Thyroid gland (tissue), 4 donors: ENCODE results near the gene PGAP2. TPM values are rescaled to one million over a fixed set of nuclear protein-coding genes. Genes with fewer than 3 reads are reported as not detected.

Source experiments
- DNase-seq, 2 donors: peaks; one replicate each; pipeline ENCODE4 v3.0.0-alpha.2; 2019
- H3K27ac ChIP-seq, 3 donors: fragments of 200-600 bp; sonication (generic); 1 replicate in 2 of 3; 2 replicates in 1 of 3; pipeline ENCODE4 v1.5.1; 2016 to 2019; ENCODE audit warnings: mild to moderate bottlenecking in 1 of 3, moderate library complexity in 1 of 3
- H3K27me3 ChIP-seq: fragments of 200-600 bp; sonication (generic); one replicate; pipeline ENCODE4 v1.5.1; 2019
- H3K36me3 ChIP-seq, 2 donors: fragments of 200-600 bp; sonication (generic); one replicate each; pipeline ENCODE4 v1.5.1; 2016 to 2019
- H3K4me1 ChIP-seq, 2 donors: fragments of 200-600 bp; sonication (generic); one replicate each; pipeline ENCODE4 v1.5.1; 2017 to 2019
- H3K4me3 ChIP-seq, 3 donors: fragments of 200-600 bp; sonication (generic); replicated peaks in 1 of 3; 1 replicate in 2 of 3; 2 replicates in 1 of 3; pipeline ENCODE4 v1.5.1; 2016; ENCODE audit warnings: mild to moderate bottlenecking in 1 of 3
- H3K9me3 ChIP-seq: fragments of 200-600 bp; sonication (generic); one replicate; pipeline ENCODE4 v1.5.1; 2017
- POLR2A ChIP-seq, 2 donors: fragments of 450-650 bp; IDR thresholded peaks; one replicate each; pipeline ENCODE4 v1.6.1; 2017; ENCODE audit warnings: antibody characterized with exemption in 2 of 2, mild to moderate bottlenecking in 2 of 2, moderate library complexity in 1 of 2
- WGBS, 2 donors: methylation state at CpG; one replicate each; pipeline ENCODE4 v1.1.5; 2017; 5-methylcytosine and 5-hydroxymethylcytosine counted together
- intact Hi-C: fragments of 100-400 bp; cut with DNase I; formaldehyde crosslinking; loops from one replicate; pipeline ENCODE4 v1.15.1; 2023
- total RNA-seq, 4 donors: library from RNA; depleted of rRNA; stranded (reverse); fragments of >200 nt; gene quantifications; one replicate each; pipeline ENCODE4 v1.2.3, GENCODE V29; 2016
- TF ChIP-seq, protein P1 (sequence below), 6 experiments: fragments of 200-600 bp in 3 of 6; fragments of 450-650 bp in 3 of 6; sonication (generic) in 3 of 6; IDR thresholded peaks; one replicate each; pipeline ENCODE4 v1.5.1; 2016 to 2019; ENCODE audit warnings: antibody characterized with exemption in 6 of 6, mild to moderate bottlenecking in 2 of 6, inconsistent platforms in 1 of 6, moderate library complexity in 1 of 6

Gene PGAP2
- total RNA-seq, 4 donors from 2014 or later: 24.6 to 36.5 (median 30.5) TPM

DNA sequence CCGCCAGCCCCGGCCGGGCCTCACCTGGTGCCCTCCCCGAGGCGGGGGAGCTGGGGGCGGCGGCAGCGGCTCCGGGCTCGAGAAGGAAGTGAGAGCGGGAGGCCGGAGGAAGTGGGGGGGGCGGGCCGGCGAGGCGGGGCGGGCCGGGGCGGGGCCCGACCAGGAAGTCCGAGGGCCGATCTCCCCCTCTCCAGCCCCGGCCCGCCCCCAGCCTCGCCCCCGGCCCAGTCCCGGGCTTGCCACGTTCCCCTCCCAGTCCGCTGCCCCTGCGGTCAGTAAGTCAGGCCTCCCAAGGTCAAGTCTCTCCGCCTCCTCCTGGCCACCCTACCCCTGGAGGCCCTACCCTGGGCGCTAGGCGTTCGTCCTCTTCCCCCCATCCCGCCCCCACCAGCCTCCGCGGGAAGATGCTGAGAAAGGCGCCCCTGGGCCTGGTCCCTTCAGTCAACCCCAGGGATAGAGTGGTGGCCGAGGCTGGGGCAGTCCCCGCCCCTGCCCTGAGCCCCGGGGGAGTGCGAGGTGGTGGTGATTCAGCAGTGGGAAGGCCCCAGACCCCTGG is 32.6 kb downstream of the PGAP2 start, which contains the start of gene RHOG:
Gene RHOG, minus strand, starts transcription at position 90 of the 556 bp plus-strand sequence. CDS start 12,821 bp downstream, outside the sequence.
- Histone ChIP-seq H3K27me3 (no peaks in the 10 kb centered on the region), H3K9me3 (no peaks in the 10 kb centered on the region), H3K4me1 (peaks cover 0 to 16% of the 10 kb centered on the region in 2 donors), H3K27ac (peak within 1 kb of the TSS; percentile 96 to 99 (median 97)), H3K4me3 (peak within 1 kb of the TSS; percentile 69 to 99 (median 74)), H3K36me3 (no peaks in the 10 kb centered on the region)
- WGBS, 2 donors: no CpG with 5 or more reads among the region's 42 CpGs
- DNase-seq: peak; percentile 75 to 79
- intact Hi-C loops: no loop called here
- TF ChIP-seq, protein P1, sequence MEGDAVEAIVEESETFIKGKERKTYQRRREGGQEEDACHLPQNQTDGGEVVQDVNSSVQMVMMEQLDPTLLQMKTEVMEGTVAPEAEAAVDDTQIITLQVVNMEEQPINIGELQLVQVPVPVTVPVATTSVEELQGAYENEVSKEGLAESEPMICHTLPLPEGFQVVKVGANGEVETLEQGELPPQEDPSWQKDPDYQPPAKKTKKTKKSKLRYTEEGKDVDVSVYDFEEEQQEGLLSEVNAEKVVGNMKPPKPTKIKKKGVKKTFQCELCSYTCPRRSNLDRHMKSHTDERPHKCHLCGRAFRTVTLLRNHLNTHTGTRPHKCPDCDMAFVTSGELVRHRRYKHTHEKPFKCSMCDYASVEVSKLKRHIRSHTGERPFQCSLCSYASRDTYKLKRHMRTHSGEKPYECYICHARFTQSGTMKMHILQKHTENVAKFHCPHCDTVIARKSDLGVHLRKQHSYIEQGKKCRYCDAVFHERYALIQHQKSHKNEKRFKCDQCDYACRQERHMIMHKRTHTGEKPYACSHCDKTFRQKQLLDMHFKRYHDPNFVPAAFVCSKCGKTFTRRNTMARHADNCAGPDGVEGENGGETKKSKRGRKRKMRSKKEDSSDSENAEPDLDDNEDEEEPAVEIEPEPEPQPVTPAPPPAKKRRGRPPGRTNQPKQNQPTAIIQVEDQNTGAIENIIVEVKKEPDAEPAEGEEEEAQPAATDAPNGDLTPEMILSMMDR (IDR thresholded peaks at IDR 0.05): no peak
- TF ChIP-seq POLR2A (IDR thresholded peaks at IDR 0.05): no peak

DNA sequence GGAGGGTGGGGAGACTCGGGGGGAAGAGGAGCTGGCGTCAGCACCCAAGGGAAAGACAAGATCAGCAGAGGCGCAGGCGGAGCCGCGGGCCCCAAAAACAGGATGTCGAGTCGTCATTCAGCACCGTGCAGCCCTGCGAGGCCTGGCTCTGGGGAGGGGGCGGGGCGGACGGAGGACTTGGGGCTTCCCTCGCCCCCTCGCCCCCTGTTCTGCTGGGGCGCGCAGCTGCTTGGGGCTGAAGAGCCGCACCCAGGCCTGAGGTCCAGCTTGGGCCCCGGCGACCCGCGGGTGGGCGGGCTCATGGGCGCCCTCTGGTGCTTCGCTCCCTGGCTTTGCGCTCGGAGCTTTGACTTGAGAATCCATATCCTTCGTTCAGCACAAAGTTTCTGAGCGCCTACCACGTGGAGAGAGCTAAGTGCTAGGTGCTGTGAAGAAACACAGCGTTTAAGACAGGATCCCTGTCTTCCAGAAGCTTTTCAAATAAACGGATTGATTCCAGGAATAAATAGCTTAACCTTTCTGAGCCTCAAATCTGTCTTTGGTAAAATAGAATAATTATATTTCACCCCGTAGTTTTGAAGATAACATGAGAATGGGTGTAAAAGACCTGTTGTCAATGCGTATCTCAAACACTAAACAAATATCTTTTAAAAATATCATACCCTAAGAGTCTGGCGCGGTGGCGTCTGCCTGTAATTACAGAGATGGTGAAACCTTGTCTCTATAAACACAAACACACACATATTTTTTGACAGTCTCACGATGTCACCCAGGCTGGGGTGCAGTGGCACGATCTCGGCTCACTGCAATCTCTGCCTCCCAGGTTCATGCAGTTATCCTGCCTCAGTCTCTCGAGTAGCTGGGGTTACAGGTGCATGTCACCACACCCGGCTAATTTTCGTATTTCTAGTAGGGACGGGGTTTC is 33.3 kb downstream of the PGAP2 start:
- Histone ChIP-seq H3K4me3 (peak overlapping the region; percentile 69 to 99 (median 74)), H3K27ac (peak overlapping the region; percentile 96 to 99 (median 97)), H3K36me3 (no peaks in the 10 kb centered on the region), H3K9me3 (no peaks in the 10 kb centered on the region), H3K4me1 (peaks cover 0 to 16% of the 10 kb centered on the region in 2 donors), H3K27me3 (no peaks in the 10 kb centered on the region)
- 36 to 40% methylated on average over 26 to 29 of the region's 44 CpGs for WGBS, 2 donors
- intact Hi-C loops: no loop called here
- TF ChIP-seq, protein P1 (IDR thresholded peaks at IDR 0.05): peak; percentile 45 to 89 (median 61)
- peak in 1 of 2 donors; percentile 48 for TF ChIP-seq POLR2A (IDR thresholded peaks at IDR 0.05)
- DNase-seq: peak; percentile 83

DNA sequence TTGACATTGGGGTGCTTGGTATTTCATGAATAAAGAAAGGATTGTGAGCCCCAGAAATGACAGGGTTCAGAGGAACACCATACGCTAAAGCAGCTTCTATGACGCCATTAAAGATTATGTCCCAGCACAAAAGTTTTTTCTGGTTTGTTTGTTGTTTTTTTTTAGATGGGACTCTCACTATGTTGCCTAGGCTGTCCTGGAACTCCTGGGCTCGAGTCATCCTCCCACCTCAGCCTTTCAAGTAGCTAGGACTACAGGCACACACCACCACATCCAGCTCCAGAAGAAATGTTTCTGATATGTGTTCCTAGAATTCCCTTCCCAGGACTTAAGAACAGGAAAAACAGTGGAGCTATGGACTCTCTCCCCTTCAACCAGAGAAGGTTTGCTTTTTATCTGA is 35.0 kb downstream of the PGAP2 start:
- no peak overlapping the region for H3K4me3 ChIP-seq
- H3K4me1 ChIP-seq: peaks cover 0 to 5% of the 10 kb centered on the region in 2 donors
- no peaks in the 10 kb centered on the region for H3K9me3 ChIP-seq
- TF ChIP-seq, protein P1 (IDR thresholded peaks at IDR 0.05): no peak
- no peak for TF ChIP-seq POLR2A (IDR thresholded peaks at IDR 0.05)
- no peaks in the 10 kb centered on the region for H3K27me3 ChIP-seq
- no peak for DNase-seq
- H3K36me3 ChIP-seq: no peaks in the 10 kb centered on the region
- WGBS, 2 donors: 87 to 91% methylated on average over 3 of the region's 3 CpGs
- no peak overlapping the region for H3K27ac ChIP-seq
- intact Hi-C loops: no loop called here

DNA sequence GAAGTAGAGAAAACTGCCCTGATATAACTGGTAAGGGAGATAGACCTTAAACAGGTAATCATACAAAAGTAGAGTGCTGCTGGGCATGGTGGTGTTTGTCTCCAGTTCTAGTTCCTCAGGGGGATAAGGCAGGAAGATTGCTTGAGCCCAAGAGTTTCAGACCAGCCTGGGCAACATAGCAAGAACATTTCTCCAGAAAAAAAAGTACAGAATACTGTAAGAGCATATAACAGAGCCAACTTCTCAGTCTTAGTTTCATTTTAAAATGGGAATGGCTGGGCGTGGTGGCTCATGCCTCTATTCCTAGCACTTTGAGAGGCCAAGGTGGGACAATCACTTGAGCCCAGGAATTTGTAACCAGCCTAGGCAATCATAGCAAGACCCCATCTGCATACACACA is 36.9 kb downstream of the PGAP2 start:
- TF ChIP-seq, protein P1 (IDR thresholded peaks at IDR 0.05): no peak
- TF ChIP-seq POLR2A (IDR thresholded peaks at IDR 0.05): no peak
- H3K36me3 ChIP-seq: no peaks in the 10 kb centered on the region
- no peaks in the 10 kb centered on the region for H3K9me3 ChIP-seq
- 100% methylated on average over 1 of the region's 1 CpG for WGBS, 2 donors
- H3K4me3 ChIP-seq: no peak overlapping the region
- intact Hi-C loops: no loop called here
- H3K27ac ChIP-seq: no peak overlapping the region
- DNase-seq: no peak
- peaks cover 0 to 5% of the 10 kb centered on the region in 2 donors for H3K4me1 ChIP-seq
- H3K27me3 ChIP-seq: no peaks in the 10 kb centered on the region
